ENCODE data around the gene PLXNA1. TPM values are rescaled to one million over a fixed set of nuclear protein-coding genes. Genes with fewer than 3 reads are reported as not detected.

PLXNA1 gene
- total RNA-seq = 6.9 and 7.3 TPM in 2 replicates

DNA sequence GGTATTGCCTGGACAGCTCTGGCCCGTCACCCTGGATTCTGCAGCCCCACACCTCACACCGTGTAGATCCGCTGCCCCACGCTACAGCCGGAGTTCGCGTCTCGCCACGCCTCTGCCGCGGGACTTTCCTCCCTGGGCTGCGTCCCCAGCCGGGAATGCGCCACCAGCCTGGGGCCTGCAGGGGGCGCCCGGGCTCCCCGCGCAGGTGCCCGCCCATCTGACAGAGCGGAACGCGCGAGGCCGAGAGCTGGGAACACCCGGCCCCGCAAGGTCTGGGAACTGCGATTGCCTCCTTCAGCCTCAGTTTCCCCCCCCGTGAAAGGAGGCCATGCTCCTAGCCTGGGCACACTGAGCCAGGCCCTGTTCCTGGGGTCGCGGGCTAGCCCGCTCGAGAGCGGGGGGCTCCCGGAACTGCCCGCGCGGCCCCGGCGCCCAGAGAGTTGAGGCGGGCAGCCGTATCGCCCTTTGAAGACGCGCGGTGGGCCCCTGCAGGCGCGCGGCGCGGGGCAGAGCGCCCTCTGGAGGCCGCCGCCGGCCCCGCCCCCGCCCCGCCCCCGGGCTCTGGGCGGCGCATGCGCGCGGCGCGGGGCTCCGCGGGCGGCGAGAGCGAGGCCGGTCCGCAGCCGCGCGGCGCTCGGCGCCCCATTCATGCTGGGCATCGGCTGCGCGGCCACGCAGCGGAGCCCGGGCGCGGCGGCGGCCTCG, at the start of gene PLXNA1:
Gene PLXNA1, plus strand, starts transcription at position 645 of the 705 bp plus-strand sequence. CDS start 5,479 bp downstream, outside the sequence.
- intact Hi-C loops (cut with micrococcal nuclease) = loop anchor here (1.0 to 10.0 kb wide), 7 partner anchors 71 to 628 kb away; partner anchors contain the start of genes CHCHD6, KLF15 and ZXDC

DNA sequence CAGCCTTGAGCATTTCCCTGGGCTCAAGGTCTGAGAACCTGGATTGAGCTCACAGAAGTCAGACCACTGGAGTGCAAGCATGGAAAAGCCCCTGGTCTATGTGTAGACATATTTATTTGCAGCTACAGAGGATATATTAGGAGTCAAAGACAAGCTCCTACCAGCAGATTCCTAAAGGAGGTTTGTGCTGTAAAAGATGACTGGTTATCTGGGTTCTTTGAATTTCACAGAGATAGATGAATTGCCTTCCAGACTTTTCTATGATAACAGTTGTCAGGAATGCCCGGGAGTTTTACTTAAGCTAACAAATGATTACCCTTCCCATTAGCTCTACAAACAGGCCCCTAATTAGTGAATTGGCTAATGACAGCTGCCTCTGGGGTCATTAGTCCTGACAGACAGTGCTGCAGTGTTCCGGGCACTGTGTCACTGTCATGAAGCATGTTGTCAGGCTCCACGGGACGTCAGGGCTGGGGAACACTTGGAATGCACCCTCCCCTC, 48.8 kb upstream of the PLXNA1 start:
- intact Hi-C loops (cut with micrococcal nuclease) = no loop called here

DNA sequence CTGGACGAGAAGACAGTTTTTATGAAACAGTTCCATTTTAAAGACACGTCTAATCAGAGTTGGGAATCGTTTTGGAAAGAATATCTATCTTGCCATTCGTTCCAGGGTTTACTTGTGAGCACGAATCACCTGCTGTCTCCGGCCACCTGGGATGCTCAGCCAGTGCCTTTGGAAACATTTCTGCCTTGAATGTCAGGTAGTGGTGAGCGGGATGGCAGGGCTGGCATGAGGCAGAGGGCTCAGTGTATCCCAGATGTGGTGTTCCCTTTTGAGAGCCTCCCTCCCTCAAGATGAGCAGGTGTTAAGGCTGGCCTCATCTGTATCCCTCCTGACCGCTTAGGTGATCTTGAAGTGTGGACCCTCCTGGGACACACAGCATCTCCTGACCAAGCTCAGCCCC, 47.9 kb upstream of the PLXNA1 start:
- intact Hi-C loops (cut with micrococcal nuclease) = no loop called here

DNA sequence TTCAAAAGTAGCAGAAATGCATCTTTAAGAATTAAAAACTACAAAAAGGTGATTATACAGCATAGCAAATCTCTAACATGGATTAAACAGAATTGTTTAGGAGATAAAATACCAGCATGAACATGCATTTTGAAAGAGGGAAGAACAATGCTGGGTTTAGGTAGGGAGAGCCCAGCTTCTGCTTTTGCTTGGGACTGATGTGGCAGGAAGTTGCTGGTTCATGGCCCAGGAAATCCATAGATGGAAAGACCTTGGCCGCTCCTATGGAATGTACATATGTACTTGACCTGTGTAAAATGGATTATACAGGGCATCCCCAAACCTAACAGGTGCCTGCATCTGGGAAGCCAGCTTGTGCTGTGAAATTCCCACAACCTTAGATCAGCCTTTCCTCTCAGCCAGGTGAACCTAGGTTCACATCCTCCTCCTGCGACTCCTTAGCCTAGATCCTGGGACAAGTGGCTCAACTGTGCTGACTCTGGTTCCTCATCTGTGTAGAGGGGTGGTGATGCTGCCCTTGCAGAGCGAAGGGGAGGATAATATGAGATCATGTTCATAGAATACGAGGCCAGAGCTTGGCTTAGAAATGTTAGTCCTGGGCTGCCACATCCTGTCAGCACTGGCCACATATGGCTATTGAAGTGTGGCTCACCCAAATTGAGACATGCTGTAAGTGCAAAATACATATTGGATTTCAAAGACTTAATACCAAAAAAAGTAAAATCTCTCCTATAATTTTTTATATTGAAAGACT, 47.0 kb upstream of the PLXNA1 start:
- intact Hi-C loops (cut with micrococcal nuclease) = no loop called here

DNA sequence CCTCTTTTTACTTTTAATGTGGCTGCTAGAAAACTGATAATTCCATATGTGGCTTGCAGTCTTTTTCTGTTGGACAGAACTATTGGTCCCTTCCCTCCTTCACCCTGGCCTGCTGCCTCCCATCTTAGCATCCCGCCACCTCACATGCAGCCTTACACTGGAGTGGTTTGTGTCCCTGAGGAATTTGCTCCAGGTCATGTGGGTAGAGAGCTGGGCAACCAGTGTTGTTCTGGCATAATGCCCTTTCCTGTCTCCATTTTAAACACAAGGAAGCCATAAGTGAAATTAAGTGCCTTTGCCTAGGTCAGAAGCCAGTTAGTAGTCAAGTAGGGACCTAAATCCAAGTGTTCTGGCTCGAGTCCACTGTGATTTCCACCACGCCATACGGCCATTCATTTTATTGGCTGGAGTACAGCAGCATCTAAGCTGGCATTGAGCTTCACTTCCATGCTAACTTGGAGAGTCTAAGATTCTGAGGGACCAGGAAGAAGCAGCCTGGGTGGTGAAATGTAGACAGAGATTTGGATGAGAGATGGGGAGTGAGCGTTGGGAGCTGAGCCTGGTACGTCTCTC, 46.0 kb upstream of the PLXNA1 start:
- intact Hi-C loops (cut with micrococcal nuclease) = no loop called here

DNA sequence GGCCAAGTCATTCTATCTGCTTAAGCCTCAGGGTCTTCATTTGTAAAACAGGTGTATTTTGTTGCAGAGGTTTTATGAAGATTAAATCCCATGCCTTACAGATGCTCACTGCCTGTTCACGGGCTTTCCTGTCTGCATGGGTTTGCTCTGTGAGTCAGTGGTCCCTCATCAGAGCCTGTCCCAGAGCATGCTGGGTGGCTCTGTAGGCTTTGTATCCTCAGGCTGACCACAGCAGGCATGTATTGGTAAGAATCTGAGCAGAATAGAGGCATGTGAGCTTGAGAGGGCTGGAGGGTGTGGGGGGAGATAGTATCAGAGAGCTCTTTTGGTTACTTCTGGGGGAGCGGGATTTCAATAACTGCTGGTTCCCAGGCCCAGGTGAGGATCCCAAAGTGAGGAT, 45.4 kb upstream of the PLXNA1 start:
- intact Hi-C loops (cut with micrococcal nuclease) = no loop called here

DNA sequence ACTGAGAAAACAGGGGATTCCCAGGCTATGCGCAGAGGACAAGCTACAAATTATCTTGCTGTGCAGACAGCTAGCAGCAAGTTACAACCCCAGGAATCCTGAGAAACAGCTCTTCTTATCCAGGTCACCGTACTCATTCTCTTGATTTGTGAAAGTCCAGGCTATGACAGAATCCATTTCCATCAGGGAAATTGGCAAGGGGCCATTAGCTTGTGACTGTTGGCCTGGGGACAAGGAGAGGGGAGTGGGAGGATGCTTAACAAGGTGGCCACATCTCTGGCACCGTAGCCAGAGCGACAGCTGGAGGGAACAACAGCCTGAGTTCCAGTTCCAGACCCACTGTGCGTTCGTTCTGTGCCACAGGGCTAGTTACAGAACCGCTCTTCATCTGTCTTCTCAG, 44.9 kb upstream of the PLXNA1 start:
- intact Hi-C loops (cut with micrococcal nuclease) = no loop called here

DNA sequence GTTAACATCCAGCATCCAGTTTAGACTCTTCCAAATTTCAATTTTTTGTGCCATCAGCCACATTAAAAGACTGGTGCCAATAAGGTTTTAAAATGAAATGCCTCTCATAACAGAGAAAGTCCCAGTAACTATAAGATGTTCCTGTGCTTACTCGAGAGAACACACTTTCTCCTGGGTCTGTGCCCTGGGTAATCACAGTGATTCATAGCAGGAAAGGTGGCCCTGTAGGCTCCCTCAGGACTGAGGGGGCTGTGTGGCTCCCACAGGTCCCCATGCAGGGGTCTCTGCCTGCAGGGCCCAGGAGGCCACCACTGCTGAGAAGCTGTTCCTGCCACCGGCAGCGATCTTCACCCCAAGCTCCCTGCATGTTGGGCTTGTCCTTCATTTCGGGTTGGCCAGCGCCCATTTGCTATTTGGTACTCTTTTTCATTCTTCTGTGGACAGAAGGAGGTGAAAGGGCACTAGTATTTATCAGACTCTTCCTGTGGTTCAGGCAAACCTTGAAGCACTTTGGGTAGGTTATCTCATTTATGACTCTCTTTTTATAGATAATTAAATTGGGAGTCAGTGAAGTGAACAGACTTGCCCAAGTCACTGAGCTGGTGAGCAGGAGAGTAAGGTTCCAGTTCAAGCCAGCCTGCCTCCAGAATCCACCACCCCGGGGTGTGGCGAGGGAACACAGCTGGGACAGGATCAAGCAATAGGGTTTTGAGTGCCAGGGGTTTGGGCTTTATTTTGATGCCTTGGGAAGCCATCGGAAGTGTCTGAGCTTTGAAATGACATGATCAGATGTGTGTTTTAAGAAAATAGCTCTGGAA, 44.2 kb upstream of the PLXNA1 start:
- intact Hi-C loops (cut with micrococcal nuclease) = no loop called here

DNA sequence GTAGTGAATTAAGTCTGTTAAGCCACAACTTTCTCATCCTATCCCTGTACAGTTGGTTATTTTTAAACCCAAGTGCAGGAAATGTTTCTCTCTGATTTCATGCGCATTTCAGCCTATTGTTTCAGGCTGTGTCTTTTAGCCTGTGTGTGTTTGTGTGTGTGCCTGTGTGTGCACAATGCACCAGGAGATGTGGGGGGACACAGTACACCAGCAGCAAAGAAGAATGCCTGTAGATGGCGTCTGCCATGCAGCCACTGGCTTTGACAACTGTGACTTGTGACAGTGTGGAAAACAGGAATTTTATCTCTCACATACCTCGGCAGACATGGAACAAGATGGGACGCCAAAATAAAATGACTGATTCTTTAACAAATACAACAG, 43.6 kb upstream of the PLXNA1 start:
- intact Hi-C loops (cut with micrococcal nuclease) = no loop called here

- intact Hi-C loops (cut with micrococcal nuclease) = no loop called here
Observed at GRCh38 chr3:126939733-126940132, 43.2 kb upstream of the PLXNA1 start.

GRCh38 chr3:126941721-126942270, 41.1 kb upstream of the PLXNA1 start:
- intact Hi-C loops (cut with micrococcal nuclease) = no loop called here

GRCh38 chr3:126944089-126944965, 38.6 kb upstream of the PLXNA1 start:
- intact Hi-C loops (cut with micrococcal nuclease) = no loop called here

DNA sequence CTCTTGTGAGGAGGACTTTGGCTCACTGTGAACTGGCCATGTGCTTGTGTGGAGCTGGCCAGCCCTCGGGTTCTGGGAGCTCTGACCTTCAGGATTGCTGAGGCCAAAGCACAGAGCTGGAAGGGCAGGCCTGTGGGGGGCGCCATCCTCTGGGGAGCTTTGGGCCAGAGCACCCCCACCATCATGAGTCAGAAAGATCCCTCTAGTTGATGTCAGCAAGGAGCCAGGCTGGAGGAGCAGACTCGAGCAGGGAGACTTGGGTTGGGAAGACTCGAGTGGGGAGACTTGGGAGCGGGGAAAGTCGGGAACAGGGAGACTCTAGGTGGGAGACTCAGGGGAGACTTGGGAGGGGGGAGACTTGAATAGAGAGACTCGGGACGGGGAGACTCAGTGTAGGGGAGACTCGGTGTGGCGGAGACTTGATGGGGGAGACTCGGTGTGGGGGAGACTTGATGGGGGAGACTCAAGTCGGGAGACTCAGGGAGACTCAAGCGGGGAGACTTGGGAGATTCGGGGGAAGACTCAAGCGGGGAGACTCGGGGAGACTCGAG, 37.7 kb upstream of the PLXNA1 start:
- intact Hi-C loops (cut with micrococcal nuclease) = no loop called here

DNA sequence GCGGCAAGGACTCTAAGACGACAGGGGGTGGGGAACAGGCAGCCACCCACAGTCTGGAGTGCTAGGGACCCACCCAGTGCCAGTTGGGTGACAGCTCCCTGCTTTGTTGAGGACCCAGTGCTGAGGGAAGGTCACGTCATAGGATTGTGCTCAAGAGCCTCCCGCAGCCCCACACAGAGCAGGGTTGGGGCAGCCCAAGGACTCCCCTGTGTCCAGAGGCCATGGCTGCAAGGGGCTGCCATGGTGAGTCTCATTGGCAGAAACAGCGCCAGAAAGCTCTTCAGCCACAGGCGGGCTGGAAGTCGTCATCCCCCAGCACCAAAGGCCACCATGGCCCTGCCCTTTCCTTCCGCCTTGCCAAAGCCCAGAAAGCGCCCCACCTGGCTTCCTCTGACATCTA, 37.0 kb upstream of the PLXNA1 start:
- intact Hi-C loops (cut with micrococcal nuclease) = no loop called here

DNA sequence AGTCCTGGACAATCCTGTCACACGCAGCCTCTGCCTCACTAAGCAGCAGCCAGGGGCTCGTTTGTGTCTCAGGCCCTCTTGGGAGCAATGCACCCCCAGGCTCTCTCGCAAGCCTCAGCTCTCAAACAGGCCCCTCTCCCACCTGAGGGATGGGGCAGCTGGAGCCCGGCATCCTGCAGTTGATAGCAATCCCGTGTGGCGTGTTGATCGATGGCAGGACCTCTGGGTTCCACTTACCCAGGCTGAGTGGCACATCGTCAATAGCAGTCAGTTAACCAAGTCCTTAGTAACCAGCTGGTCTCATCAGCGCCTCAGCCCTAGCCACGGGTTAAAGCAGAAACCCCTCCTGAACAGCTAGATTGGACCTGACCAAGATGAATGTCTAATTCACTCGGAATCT, 36.5 kb upstream of the PLXNA1 start:
- intact Hi-C loops (cut with micrococcal nuclease) = no loop called here

DNA sequence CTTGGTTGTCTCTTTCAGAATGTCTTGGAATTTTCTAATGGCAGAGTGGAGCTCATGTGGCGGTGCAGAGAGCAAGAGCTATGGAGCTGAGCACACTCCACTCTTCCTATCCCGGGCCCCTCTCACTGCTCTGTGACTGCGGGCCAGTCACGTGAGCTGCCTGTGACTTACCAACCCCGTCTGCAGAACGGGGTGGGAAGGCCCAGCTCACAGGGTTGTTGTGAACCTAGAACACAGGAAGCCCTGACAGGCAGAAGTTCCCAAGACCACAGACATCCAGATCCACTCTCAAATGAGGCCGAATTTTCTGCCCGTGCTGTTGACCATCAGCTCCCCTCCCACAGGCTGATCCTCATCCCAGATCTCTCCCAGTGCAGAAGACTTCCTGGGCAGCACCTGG, 35.5 kb upstream of the PLXNA1 start:
- intact Hi-C loops (cut with micrococcal nuclease) = no loop called here

DNA sequence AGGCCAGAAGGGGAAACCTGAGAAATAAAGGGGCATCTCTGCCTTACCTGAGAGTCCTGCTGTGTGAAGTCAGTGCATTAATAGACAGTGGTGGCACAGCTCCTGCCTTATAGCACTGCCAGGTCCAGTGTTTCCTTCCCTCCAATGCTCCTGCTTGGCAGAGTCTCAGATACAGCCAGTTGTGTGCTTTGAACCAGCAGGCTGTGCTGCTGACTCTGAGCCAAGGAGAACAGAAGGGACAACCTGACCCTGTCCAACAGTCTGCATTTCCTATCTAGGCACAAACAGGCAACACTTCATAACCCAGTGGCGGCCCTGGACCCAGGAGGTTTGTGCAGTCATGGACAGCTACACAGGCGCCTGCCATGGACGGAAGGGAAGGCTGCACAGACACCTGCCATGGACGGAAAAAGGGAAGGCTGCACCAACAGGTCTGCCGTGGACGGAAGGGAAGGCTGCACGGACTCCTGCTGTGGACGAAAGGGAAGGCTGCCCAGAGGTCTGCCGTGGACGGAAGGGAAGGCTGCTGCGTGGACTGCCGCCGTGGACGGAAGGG, 33.9 kb upstream of the PLXNA1 start:
- intact Hi-C loops (cut with micrococcal nuclease) = no loop called here

DNA sequence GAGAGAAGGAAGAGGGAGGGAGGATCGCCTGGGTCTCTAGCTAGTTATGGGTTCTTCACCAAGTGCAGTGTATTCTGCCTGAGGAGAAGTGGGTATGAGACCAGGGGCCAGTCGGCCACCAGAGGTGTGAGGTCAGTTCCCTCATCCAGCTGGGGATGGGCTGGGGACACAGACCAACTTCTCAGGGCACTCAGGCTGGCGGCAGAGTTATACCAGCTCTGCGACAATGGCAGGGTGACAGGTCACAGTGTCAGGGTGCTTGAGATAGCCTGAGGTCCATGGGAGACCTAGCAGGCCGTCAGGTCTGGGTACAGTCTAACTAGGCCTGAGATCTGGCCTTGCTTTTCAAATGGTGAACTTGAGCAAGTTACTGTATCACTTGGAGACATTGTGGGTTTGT, 31.4 kb upstream of the PLXNA1 start:
- intact Hi-C loops (cut with micrococcal nuclease) = no loop called here

DNA sequence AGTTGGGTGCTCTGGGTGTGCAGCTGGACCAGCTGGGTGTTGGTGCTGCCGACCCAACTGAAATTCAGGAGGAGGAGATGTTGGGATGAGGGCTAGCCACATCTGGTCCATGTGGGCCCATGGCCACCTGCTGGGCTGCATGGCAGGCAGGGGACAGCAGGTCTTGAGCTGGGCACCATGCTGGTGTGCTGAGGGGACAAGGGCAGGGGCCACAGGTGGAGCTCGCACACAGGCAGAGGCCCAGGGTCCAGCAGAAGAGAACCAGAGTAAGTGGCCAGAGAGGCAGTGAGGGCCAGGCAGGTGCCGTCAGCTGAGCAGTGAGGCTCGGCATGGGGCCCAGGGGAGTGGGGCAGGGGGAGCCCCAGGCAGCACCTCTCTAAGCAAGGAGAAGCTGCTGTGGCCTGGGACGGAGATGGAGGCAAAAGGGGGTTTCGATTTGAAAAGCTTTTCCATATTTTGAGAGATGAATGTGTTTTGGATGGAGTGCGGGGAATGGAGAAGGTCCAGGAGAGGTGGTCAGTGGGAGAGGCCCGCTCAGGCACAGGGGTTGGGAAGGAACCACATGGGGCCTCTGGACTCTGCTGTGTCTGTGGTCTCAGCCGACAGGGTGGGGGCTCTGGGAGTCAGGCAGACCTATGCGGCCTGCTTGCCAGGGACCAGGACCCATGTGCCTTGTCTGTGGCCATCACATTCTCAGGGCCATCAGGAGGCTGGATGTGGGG, 30.5 kb upstream of the PLXNA1 start:
- intact Hi-C loops (cut with micrococcal nuclease) = no loop called here
